HG02642 (cell line): ENCODE data around the gene SLITRK4.

Experiments used
- ATAC-seq: cut with Tn5 transposase; IDR thresholded peaks from one replicate; pipeline ENCODE4 v1.9.1; 2021; ENCODE audit warnings: mild to moderate bottlenecking; ENCODE audit not compliant: unreplicated experiment, poor library complexity

SLITRK4 gene, protein sequence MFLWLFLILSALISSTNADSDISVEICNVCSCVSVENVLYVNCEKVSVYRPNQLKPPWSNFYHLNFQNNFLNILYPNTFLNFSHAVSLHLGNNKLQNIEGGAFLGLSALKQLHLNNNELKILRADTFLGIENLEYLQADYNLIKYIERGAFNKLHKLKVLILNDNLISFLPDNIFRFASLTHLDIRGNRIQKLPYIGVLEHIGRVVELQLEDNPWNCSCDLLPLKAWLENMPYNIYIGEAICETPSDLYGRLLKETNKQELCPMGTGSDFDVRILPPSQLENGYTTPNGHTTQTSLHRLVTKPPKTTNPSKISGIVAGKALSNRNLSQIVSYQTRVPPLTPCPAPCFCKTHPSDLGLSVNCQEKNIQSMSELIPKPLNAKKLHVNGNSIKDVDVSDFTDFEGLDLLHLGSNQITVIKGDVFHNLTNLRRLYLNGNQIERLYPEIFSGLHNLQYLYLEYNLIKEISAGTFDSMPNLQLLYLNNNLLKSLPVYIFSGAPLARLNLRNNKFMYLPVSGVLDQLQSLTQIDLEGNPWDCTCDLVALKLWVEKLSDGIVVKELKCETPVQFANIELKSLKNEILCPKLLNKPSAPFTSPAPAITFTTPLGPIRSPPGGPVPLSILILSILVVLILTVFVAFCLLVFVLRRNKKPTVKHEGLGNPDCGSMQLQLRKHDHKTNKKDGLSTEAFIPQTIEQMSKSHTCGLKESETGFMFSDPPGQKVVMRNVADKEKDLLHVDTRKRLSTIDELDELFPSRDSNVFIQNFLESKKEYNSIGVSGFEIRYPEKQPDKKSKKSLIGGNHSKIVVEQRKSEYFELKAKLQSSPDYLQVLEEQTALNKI

DNA sequence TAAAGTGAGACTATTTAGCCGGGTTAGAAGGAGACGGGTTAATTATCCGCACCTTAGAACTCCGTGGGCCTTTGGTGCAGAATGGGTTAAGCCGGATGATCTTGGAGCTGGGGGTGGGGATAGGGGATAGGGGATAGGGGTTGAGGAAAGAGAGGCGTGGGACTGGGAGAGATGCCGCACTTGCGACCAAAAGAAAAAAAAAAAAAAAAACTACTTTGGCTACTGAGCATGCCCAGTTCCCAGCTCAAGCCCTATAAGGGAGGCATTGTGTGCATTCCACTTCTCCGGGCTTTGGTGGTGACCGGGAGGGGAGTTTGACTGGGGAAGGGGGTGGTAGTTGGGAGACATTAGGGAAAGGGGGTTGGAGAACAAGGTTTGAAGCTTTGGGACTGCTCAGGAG lies at the start of gene SLITRK4:
Gene SLITRK4, minus strand, starts transcription at position 187 of the 400 bp plus-strand sequence. CDS start 4,993 bp downstream, outside the sequence.
- ATAC-seq = no peak

DNA sequence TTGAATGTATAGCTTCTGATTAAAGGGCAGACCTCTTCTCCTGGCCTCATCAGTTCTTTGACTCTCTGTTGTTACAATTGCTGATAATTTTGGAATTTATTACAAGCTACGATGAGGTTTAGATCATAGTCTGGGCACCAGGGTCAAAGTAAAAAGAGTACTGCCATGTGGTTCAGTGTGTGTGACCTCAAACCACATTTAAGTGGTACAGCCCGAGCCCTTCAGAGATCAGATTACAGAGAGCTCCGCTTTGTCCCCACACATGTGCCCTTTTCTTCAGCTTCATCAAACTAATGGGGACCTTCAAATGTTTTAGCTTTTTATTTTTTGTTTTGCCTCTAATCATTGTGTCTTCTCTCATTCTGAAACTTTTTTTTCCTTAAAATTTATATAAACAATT lies 47.6 kb upstream of the SLITRK4 start:
- no peak for ATAC-seq

DNA sequence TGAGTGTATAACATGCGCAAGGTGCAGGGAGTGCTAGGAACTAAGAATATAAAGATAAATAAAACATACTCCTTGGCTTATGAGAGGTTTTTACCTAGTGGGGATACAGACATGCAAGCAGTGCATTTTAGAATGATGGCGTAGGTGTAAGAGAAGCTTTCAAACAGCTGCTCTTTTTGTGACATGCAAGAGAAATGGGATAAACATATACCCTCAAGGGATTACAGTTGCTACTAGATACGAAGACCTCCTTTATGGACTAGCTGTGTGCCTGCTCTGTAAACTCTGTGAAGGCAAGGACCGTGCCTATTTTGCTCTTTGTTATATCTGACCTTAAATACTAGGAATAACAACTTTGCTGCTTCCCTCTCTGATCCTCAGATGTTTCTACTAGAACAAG lies 39.0 kb upstream of the SLITRK4 start:
- no peak for ATAC-seq

DNA sequence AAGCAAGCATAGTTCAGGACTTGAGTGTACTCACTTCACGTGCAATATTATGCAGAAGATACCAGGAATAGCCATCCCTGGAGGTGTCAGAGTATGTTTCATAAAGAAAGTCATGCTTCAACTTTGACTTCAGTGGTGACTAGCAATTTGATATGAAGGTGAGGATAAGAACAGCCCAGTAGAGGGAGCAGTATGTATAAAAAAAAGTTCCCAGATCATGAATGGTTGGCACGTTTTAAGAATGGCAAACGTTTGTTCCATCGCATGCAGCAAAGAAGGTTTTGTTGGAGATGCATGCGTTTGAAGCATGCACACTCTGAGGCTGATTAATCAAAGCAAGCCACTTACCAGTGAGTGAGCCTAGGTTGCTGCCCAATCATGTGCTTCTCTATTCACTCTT lies 33.5 kb upstream of the SLITRK4 start:
- ATAC-seq = no peak

DNA sequence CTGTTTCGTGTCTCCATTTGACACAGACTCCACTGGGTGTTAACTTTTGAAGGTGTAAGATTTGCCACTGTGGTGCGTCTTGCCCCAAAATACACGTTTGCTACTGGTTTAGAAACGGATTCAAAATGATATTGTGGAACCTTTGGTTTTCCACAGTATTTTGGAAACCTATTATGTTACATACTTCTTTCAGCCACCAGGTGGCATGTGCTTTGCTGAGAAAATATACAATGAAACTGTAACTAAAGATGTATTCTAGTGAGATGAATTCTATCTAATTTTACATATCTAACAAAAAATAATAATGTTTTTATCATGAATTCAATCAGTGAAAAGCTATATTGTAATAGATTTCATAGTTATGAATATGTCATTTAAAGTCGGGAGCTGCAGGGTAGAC lies 28.4 kb upstream of the SLITRK4 start:
- no peak for ATAC-seq

DNA sequence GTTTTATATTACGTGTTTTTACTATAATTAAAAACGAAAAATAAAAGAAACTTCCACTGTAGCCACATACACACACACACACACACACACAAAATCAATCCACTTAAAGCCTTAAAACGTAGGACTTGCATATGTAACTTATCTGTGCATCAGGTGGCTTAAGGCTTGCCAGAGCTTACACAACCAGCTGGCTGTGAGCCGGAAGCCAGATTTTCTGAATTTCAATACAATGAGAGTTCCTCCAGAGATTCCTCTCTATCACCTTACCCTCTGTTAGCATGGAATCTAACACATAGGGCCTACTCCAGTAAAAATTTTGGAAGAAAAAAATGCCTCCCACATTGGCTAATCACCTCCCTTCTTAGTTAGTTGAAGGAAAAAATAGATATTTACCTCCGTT lies 27.9 kb upstream of the SLITRK4 start:
- ATAC-seq = no peak

DNA sequence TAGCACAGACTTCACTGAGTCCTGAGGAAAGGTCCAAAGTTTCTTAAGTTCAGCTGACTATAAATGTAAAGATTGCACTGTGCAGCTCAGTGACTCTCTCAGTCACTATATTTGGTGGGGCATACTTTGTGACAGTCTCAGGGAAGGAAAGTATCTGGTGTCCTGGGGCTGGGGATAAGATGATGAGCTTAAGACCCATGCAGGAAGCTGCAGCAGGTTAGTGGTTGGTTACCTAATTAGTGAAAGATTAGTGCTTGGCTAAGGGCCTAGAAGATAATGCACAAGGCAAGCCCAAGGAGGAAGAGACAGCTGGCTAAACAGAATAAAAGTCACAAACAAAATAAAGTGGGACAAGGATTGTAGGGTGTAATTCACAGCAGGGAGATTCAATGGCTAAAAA lies 25.4 kb upstream of the SLITRK4 start:
- ATAC-seq = no peak

DNA sequence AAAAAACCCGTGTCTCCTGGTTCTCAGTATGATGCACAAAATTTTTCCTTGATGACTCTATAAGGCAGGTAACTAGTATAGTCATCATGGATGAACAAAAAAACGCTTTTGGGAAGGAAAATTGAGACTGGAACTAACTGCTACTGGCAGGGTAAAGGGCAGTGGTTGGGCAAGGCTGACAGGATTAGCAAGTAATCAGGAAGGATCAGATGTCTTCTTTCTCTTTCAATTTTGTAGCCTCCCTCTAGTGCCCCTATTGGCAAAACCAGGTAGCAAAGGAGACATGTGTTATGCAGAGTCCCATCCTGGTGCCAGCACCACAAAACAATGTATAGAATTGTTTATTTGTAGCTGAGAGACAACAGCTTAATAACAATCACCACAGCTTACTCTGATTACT lies 12.8 kb upstream of the SLITRK4 start:
- no peak for ATAC-seq

DNA sequence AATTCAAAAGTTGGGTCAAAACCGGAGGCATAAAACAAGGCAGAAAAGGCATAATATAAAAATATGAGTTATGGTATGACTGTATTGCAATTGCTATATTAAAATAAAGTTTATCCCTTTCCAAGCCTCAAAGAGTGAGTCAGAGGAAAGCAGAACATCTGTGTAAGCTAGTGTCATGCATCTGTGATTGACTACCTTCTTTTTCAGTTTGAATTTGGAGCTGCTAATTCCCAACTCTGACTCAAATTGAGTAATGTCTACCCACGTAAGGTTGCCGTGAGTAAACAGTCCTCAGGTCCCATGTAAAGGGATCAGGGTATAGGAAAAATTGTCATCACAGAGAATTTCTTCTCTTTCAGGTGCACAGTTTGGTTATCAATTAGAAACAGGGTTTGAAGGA lies 6.5 kb upstream of the SLITRK4 start:
- no peak for ATAC-seq

DNA sequence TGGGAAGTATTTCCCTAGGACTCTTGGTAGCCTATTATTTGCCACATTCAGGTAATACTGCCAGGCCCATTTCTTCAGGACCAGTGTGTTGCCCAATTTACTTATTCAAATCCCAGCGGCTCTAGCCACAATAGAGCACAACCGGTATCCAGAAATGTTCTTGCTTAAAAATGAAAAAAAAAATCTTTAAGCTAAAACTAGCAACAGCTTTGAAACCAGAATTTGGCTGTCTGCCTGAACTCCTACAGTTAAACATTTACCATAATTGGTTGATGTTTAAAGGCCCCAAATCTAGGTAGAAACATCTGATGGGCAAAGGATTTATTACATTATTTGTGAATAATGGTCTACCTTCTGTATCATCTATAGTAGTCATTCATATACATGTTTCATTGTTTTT lies 930 bp upstream of the SLITRK4 start:
- no peak for ATAC-seq

DNA sequence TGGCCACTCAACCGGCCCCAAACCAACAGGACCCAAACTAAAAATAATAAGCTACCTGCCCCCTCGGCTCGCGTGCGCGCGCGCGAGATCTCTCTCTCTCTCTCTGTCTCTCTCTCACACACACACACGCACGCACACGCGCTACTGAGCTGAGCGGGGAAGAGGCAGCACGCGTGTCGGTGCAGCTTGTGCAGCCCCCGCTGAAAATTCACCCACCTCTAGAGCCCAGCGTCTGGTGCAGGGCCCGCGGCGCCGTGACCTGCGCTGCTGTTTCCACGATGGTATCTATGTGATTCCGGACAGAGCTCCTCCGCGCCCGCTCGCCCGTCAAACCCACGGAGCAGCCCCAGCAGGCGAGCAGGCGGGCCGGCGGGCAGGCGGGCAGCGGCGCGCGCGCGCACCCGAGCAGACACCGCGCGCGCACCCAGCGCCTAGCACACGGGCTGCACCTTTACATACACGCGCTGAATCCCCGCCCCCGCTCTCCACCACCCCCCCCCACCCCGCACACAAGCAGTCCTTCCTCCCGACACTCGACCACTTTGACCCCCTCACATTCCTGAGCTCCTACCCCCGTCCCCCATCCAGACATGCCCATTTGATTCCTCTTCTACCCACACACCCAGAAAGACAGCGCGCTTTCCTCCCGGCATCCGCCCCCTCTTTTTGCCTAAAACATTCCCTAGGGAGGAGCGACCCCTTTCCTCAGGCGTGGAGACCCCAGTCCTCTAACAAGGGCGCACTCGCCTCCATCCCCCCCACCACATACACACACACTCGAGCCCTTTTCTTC lies 1.0 kb downstream of the SLITRK4 start:
- ATAC-seq = no peak

DNA sequence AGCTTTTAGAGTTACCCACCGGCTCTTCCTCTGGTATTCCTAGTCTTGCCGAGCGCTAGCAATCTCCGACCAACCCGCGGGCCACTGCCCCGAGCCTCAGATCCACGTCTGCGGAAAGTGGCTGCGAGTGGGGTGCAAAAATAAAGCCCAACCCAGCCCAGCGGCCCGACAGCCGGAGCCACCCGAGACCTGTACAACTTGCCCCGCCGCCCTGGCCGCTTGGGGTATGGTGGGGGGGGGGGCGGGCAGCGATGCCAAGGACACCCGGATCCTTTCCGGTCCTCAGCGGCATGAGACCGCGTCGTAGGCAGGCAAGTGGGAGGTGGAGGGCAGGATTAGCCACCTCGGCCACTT lies 1.6 kb downstream of the SLITRK4 start:
- ATAC-seq = no peak

DNA sequence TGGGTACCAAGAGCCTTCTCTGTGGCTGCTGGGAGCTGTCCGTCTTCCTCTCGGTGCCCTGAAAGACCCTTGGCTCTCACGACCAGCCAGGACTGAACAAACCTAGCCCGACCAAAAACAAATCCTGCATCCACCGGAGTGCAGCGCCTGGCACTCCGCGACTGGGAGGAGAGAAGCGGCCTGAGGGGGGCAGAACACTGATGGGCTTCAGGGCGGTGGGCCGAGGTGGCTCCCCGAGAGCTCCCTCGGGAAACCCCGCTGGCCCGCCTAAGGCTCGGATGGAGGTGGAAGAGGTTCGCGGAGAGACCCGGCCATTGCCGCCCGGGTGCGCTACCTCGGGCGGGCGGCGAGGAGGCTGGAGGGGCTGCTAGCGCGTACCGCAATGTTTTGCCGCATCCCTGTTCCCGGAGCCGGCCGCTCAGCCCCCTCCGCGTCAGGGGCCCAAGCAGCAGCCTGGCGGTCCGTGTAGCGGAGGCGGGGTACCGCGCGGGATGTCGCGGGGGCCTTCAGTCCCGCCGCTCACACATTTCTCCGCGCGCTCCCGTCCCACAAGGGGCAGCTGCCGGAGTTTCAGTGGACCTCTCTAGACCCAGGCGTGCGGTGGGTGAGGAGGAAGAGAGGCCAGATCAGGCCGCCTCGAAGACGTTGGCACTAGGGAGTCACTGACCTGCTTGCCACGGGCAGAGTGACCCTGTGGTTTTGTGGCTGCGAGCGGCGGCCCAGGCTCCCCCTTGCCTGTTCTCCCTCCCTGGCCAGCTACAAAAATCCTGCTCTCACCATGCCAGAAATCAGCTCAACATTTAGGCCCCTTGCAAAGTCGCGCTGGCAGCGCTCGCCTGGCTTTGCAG lies 2.2 kb downstream of the SLITRK4 start:
- ATAC-seq = no peak

DNA sequence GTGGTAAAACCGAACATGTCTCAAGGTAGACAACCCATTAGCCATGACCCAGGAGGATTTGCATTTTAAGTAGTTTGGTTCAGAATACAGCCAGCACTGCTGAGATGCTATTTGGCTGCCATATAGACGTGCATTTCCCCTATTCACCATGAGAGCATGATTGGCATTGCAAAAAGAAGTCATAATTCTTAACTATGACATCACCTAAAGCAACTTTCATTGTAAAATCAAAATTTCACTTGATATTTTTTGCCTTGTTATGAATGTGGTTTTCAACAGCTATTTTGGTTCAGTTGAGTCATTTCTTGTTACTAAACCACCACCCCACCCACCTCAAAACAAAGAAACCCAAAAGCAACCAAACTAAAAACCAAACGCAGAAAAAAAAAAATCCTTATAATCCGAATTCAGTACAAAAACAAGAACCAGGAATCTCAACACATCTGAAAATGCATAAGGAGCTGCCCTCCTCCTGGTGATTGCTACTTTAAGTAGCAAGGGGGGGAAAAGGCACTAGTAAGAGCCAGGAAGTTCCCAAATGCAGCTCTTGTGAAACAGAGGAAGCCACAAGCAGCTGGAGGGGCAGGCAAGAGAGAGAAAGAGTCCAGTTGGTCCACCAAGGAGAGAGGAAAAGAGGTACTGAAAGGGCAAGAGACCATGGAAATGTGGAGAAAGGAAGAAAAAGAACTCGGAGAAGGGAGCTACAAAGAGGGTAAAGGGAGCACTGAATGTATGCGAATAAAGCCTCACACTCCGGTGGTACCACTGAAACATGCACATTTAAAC lies 3.1 kb downstream of the SLITRK4 start:
- no peak for ATAC-seq

DNA sequence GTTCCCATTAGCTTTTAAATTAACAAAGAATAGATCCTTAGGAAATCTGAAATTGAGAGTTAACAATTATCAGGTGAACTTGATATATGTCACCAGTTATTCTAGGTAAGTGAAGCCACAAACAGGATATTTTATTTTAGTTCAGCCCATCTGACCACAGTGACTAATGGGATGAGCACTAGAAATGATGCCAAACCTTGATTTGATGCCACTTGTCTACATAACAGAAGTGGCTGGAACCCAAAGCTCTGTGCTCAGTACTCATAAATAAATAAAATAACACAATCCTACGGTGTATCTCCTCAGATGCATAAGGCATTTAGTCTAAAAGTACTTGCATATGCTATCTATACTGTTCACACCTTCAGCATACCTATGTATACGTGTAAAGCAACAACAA lies 12.2 kb downstream of the SLITRK4 start:
- no peak for ATAC-seq

DNA sequence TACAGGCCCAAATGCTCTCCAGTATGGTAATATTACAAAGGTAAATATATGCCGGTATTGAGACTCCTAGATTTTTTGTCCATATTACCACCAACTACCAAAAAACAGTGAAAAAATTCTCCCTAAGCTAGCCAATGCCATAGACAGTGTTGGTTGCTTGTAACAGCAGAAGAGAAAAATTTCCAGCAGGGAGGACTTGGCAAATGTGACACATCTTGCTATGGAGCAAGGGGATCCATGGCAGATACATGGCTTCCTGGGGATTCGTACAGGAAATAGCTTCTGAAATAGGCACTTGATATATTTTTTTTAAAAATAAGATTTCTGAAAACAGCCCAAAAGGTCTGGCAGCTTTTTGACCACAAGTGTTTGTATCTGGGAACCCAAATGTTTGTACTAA lies 14.6 kb downstream of the SLITRK4 start:
- ATAC-seq = no peak

DNA sequence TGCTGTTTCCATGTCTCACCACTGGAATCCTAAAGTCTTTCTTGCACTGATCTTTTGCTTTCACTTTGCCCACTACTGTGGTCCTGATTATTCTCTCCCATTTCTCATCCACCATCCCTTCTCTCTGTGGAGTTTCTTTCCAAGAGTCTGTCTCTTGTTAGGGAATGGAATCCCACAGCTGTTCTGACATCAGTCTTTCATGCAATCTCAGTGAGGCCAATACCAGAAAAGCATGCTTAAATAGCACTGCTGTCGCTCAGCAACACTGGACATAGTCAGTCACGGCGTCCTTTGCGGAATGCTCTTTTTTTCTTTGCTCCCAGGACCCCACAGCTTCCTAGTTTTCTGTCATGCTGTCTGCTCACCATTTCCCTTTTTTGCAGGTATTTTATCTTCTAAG lies 20.1 kb downstream of the SLITRK4 start:
- ATAC-seq = no peak

DNA sequence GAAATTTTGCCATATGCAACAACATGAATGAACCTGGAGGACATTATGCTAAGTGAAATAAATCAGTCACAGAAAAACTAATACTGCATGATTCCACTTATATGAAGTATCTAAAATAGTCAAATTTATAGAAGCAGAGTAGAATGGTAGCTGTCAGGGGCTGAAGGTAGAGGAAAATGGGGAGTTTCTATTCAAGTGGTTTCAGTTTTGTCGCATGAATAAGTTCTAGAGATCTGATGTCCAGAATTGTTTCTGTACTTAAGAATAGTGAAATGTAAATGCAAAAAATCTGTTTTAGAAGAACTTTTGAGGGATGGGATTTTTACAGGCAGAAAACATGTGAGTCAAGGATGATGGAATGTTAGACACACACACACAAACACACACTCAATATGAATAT lies 34.1 kb downstream of the SLITRK4 start:
- ATAC-seq = no peak

DNA sequence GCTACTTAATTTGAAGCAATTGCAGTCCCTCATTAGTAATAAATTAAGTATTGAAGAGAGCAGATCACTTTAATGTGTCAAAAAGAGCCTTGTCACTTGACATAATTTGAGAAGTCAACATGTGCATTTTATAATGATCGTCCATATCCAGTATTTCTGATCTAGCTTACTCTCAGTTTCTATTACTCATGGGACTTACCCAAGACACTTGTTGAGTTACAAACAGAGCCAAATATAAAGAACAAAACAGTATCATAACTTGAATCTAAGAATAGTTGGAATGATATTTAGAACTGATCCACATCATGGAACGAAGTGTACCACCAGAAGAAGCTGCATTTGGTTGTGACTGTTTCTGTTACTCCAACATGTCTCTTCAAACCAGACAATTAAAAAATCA lies 54.7 kb downstream of the SLITRK4 start:
- ATAC-seq = no peak
